Activated T-helper 17 cell treated with anti-CD3 and anti-CD28 coated beads, Interleukin-2, amount 50 U/mL, for 72 hours (primary cell): ENCODE results near the gene GRK7. TPM values are rescaled to one million over a fixed set of nuclear protein-coding genes. Genes with fewer than 3 reads are reported as not detected.
"Not testable (repeated sequence)": the region's sequence is repeated elsewhere in the genome, so short reads cannot be mapped to it uniquely, and the experiment has no call there.

ENCODE experiments used
- ATAC-seq: fragments of 150-1000 bp; cut with Tn5 transposase; replicated peaks from 2 replicates; pipeline ENCODE4 v1.10.0; 2021; ENCODE audit warnings: mild to moderate bottlenecking, moderate library complexity
- H3K27ac Mint-ChIP-seq: one replicate; pipeline ENCODE4 v1.8.0; 2022; ENCODE audit warnings: mixed read lengths
- H3K27me3 Mint-ChIP-seq: one replicate; pipeline ENCODE4 v1.8.0; 2022; ENCODE audit warnings: mixed read lengths
- H3K36me3 Mint-ChIP-seq: one replicate; pipeline ENCODE4 v1.8.0; 2022; ENCODE audit warnings: low read depth, mild to moderate bottlenecking, mixed read lengths
- H3K4me1 Mint-ChIP-seq: one replicate; pipeline ENCODE4 v1.8.0; 2022; ENCODE audit warnings: mixed read lengths
- H3K4me3 Mint-ChIP-seq: one replicate; pipeline ENCODE4 v1.8.0; 2022; ENCODE audit warnings: mild to moderate bottlenecking, mixed read lengths
- H3K9me3 Mint-ChIP-seq: one replicate; pipeline ENCODE4 v1.8.0; 2022; ENCODE audit warnings: mixed read lengths
- total RNA-seq, 2 donors: library from RNA; stranded (reverse); gene quantifications; one replicate each; pipeline ENCODE4 v1.2.3, GENCODE V29; 2022

Gene GRK7
- total RNA-seq, 2 donors from 2014 or later = 0.09 TPM; not detected in 1

DNA sequence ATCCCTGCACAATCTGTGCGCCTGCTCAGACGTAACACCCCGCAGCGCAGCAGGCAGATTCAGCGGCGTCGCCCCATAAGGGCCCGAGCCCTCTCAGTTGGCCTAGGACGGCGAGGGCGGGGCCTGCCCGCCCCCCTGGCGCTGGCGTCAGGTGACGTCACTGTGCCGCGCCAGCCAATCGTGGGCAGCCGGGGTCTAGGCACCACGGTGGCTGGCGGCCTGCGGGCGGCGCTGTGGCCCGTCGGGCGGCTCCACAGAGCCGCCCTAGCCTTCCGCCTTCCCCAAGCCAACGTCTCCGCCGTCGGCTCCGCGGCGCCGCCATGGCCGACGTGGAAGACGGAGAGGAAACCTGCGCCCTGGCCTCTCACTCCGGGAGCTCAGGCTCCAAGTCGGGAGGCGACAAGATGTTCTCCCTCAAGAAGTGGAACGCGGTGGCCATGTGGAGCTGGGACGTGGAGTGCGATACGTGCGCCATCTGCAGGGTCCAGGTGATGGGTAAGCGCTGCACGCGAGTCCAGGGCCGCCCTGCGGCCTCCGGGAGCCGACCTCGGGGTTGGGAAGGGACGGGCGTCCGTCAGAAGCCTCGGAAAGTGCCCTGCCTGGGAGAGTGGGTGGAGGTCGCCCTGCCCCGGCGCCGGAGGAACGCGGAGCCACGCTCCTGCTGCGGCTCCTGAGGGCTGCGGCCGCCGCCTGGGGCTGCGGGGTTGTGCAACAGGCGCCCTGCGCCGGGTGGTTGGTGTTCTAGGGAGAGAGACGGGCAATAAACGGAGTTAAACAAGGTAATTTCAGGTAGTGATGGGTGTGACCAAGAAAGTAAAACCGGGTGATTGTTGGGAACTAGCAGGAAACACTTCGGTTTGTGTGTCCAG is 25.0 kb upstream of the GRK7 start, which contains the start of gene RNF7:
RNF7 (plus strand) TSS at position 277 of the 869 bp plus-strand sequence; CDS start at position 321, 44 bp downstream.
- no peaks in the 10 kb centered on the region for H3K9me3 Mint-ChIP-seq
- peak within 1 kb of the TSS; percentile 98 for H3K27ac Mint-ChIP-seq
- ATAC-seq = peak; percentile 93
- no peaks in the 10 kb centered on the region for H3K27me3 Mint-ChIP-seq
- peaks cover 54% of the 10 kb centered on the region for H3K36me3 Mint-ChIP-seq
- peaks cover 14% of the 10 kb centered on the region for H3K4me1 Mint-ChIP-seq
- peak within 1 kb of the TSS; percentile 94 for H3K4me3 Mint-ChIP-seq

DNA sequence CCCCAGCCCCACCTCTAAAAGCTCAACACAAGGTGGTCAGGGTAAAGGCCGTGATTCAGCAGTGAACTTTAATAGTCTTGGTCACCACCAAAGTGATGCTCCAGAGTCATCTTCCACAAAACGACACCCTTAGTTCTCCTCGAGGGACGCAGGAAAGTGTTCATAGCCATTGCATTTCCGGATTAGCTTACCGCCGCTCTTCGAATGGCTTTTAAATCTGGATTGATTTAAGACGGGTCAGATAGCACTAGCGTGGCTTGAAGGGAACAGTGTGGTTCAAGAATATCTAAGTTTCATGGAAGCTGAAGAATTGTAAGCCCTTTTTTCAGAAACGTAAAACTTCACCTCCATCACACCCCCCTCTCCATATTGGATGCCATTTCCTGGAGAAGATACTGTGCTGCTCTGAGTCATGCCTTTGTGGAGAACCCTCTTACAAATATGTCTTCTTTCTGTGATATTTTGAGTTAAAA is 24.3 kb upstream of the GRK7 start:
- Mint-ChIP-seq H3K9me3 (no peaks in the 10 kb centered on the region), H3K36me3 (peaks cover 60% of the 10 kb centered on the region), H3K4me3 (peak overlapping the region; percentile 94), H3K27me3 (no peaks in the 10 kb centered on the region), H3K27ac (peak overlapping the region; percentile 98), H3K4me1 (peaks cover 14% of the 10 kb centered on the region)
- ATAC-seq = peak; percentile 25

DNA sequence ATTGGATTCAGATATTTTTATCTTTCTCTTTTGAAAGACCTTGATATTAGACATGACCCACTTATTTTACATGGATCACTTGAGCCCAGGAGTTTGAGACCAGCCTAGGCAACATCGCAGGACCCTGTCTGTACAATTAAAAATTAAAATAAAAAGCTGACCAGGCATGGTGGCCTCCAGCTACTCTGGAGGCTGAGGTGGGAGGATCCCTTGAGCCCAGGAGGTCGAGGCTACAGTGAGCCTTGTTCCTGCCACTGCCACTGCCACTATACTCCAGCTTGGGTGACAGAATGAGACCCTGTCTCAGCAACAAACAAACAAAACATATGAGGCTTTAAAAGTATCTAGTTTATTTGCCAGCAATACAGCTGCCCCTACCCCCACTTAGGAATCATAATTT is 23.5 kb upstream of the GRK7 start:
- H3K9me3 Mint-ChIP-seq = no peaks in the 10 kb centered on the region
- H3K36me3 Mint-ChIP-seq = peaks cover 68% of the 10 kb centered on the region
- no peak for ATAC-seq

DNA sequence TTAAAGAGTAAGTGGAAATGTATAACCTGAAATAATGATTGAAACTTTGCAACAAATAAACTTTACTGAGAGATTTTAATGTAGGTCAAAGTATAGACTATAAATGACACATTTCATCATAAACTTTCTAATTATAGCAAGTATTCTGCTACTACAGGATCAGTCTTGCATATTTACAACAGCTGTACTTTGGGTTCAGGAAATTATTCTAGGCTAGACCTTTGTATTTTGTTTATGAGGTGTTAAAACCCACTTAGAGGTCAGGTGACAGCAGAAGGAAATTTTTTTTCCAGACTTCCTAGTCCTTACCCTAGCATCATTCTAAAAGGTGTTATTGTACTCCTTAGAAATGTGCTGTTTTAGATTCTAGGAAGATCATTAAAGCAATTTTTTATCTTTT is 22.9 kb upstream of the GRK7 start:
- Mint-ChIP-seq H3K4me3 (peak overlapping the region; percentile 94), H3K4me1 (peaks cover 19% of the 10 kb centered on the region), H3K36me3 (peaks cover 74% of the 10 kb centered on the region), H3K27ac (peak overlapping the region; percentile 69), H3K27me3 (no peaks in the 10 kb centered on the region), H3K9me3 (no peaks in the 10 kb centered on the region)
- no peak for ATAC-seq

More for the DNA sequence above, 23.5 kb upstream of the GRK7 start:
- H3K27ac Mint-ChIP-seq = peak overlapping the region; percentile 98
- H3K4me3 Mint-ChIP-seq = peak overlapping the region; percentile 94
- no peaks in the 10 kb centered on the region for H3K27me3 Mint-ChIP-seq
- H3K4me1 Mint-ChIP-seq = peaks cover 19% of the 10 kb centered on the region

DNA sequence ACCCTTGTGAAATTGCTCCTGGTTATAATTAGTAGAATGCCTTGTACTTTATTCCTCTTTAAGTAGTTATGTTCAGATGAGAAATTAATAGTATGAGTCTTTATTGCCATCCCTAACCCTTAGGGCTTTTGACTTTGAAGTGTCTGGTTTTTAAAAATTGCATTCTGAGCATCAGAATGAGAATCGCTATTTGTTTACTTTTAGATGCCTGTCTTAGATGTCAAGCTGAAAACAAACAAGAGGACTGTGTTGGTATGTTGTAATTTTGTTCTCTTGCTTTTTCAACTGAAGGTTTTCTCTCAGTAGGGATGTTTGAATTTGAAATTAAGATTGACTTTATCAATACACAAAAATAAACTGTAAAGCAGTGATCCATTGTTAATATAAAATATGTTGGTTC is 19.9 kb upstream of the GRK7 start:
- Mint-ChIP-seq H3K27me3 (no peaks in the 10 kb centered on the region), H3K4me1 (peaks cover 14% of the 10 kb centered on the region)
- no peak for ATAC-seq

DNA sequence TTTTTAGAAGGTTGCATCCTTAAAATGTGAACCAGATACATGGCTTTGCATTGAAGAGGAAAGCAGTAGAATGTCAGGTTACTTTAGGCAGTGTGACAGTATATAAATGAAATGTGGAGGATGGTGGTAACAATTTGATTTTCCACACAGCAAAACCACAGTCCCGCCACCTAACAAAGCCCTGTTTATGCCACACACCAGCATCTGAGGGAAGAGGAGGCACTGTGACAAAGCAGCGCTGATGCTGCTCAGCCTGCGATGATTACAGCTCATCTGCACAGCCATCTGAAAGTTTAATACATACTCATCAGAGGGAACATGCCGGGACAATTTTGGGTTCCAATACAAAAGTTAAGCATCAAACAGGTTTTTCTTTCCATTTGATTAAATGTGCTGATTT is 16.2 kb upstream of the GRK7 start:
- Mint-ChIP-seq H3K27ac (no peak overlapping the region), H3K9me3 (no peaks in the 10 kb centered on the region), H3K27me3 (no peaks in the 10 kb centered on the region), H3K4me1 (peaks cover 5% of the 10 kb centered on the region), H3K4me3 (no peak overlapping the region), H3K36me3 (peaks cover 88% of the 10 kb centered on the region)
- ATAC-seq = no peak

More for the DNA sequence above, 19.9 kb upstream of the GRK7 start:
- Mint-ChIP-seq H3K9me3 (no peaks in the 10 kb centered on the region), H3K27ac (no peak overlapping the region), H3K4me3 (no peak overlapping the region), H3K36me3 (peaks cover 98% of the 10 kb centered on the region)

DNA sequence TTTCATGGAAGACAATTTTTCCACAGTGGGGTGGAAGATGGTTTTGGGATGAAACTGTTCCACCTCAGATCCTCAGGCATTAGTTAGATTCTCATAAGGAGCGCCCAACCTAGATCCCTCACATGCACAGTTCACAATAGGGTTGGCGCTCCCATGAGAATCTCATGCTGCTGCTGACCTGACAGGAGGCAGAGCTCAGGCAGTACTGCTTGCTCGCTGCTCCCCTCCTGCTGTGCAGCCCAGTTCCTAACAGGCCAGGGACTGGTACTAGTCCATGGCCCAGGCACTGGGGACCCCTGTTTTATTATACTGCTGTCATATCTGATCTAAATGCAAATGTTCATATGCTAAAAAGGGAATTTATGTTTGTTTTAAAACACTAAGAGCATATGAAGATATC is 9.8 kb upstream of the GRK7 start:
- no peak overlapping the region for H3K27ac Mint-ChIP-seq
- no peaks in the 10 kb centered on the region for H3K9me3 Mint-ChIP-seq
- H3K4me1 Mint-ChIP-seq = no peaks in the 10 kb centered on the region
- H3K27me3 Mint-ChIP-seq = no peaks in the 10 kb centered on the region
- H3K36me3 Mint-ChIP-seq = peaks cover 24% of the 10 kb centered on the region
- H3K4me3 Mint-ChIP-seq = no peak overlapping the region
- no peak for ATAC-seq

DNA sequence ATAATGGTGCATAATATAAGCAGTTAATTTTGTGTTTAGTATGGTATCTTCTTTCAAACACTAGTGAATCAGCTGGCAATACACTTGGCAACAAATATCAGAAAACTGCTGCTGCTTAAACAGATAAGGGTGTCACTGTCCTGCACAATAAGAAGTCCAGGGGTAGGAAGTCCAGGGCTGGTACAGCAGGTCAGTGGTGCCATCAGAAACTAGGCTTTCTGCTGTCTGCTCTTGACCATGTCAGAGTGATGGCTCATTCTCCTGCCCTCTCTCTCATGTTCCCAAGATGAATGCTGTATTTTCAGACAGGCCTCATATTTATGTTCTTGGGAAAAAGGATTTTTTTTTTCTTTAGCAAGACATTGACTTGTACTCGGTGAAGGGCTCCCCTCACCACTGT is 9.2 kb upstream of the GRK7 start:
- ATAC-seq = no peak

DNA sequence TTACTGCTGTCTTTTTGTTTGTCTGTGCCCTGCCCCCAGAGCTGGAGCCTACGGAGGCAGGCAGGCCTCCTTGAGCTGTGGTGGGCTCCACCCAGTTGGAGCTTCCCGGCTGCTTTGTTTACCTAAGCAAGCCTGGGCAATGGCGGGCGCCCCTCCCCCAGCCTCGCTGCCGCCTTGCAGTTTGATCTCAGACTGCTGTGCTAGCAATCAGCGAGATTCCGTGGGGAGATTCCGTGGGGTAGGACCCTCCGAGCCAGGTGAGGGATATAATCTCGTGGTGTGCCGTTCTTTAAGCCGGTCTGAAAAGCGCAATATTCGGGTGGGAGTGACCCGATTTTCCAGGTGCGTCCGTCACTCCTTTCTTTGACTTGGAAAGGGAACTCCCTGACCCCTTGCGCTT is 656 bp upstream of the GRK7 start:
- H3K36me3 Mint-ChIP-seq, H3K4me3 Mint-ChIP-seq, H3K4me1 Mint-ChIP-seq, ATAC-seq, H3K27me3 Mint-ChIP-seq, H3K27ac Mint-ChIP-seq, H3K9me3 Mint-ChIP-seq: not testable (repeated sequence)

More for the DNA sequence above, 9.2 kb upstream of the GRK7 start:
- no peaks in the 10 kb centered on the region for H3K4me1 Mint-ChIP-seq
- no peaks in the 10 kb centered on the region for H3K27me3 Mint-ChIP-seq
- no peak overlapping the region for H3K4me3 Mint-ChIP-seq
- H3K27ac Mint-ChIP-seq = no peak overlapping the region
- no peaks in the 10 kb centered on the region for H3K9me3 Mint-ChIP-seq
- H3K36me3 Mint-ChIP-seq = peaks cover 18% of the 10 kb centered on the region

DNA sequence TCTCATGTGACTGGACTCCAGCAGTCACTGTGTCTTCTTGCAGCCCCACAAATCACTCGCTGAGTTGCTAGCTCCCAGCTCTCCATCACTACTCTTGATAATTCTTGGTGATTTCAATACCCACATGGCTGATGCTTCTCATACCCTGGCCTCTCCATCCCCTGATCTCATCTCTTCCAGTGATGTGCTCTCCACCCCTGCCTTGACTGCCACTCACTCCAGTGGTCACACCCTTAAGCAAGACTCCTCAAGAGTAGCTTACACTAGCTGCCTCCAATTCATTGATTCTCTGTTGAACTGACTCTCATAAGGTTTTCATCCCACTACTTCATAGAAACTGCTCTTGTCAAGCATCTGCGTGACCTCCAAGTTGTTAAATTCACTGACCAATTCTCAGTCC is 837 bp downstream of the GRK7 start:
- H3K4me1 Mint-ChIP-seq = peaks cover 6% of the 10 kb centered on the region
- H3K4me3 Mint-ChIP-seq = no peak overlapping the region
- H3K9me3 Mint-ChIP-seq = no peaks in the 10 kb centered on the region
- ATAC-seq = no peak
- no peaks in the 10 kb centered on the region for H3K27me3 Mint-ChIP-seq
- H3K27ac Mint-ChIP-seq = no peak overlapping the region
- H3K36me3 Mint-ChIP-seq = no peaks in the 10 kb centered on the region

DNA sequence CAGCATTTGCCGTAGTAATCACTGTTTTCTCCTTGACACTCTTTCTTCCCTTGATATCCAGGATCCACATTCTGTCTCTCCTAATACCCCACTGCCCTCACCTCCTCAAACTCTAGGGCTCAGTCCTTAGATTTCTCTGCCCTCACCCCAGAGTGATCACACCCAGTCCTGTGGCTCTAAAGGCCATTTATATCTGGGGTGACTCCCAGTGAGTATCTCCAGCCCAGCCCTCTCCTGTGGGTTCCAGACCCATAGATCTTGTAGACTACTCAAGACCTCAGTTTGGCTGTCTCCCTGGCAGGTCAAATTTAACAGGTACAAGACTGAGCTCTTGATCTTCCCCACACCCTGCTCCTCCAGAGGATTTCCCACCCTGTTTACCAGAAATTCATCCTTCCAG is 1.3 kb downstream of the GRK7 start:
- no peaks in the 10 kb centered on the region for H3K36me3 Mint-ChIP-seq
- H3K4me3 Mint-ChIP-seq = no peak overlapping the region
- no peak for ATAC-seq
- no peaks in the 10 kb centered on the region for H3K9me3 Mint-ChIP-seq
- H3K27me3 Mint-ChIP-seq = no peaks in the 10 kb centered on the region
- H3K27ac Mint-ChIP-seq = no peak overlapping the region
- peaks cover 9% of the 10 kb centered on the region for H3K4me1 Mint-ChIP-seq

DNA sequence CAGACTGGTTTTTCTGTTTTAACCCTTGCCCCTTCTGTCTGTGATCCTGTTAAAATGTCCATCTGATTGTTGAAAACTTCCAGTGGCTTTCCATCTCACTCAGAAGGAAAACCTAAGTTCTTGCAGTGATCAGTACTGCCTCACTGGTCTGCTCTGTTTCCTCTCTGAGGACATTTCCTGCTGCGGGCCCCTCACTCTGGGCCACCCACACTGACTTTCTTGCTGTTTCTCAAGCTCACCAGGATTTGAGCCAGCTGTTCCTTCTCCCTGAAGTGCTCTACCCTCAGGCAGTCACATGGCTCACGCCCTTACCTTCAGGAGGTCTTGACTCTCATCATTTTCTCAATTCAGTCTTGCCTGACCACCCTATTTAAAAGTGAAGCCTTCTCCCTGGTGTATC is 1.8 kb downstream of the GRK7 start:
- ATAC-seq = no peak
- Mint-ChIP-seq H3K4me3 (no peak overlapping the region), H3K9me3 (no peaks in the 10 kb centered on the region), H3K36me3 (no peaks in the 10 kb centered on the region), H3K27me3 (no peaks in the 10 kb centered on the region), H3K27ac (no peak overlapping the region), H3K4me1 (peaks cover 9% of the 10 kb centered on the region)

DNA sequence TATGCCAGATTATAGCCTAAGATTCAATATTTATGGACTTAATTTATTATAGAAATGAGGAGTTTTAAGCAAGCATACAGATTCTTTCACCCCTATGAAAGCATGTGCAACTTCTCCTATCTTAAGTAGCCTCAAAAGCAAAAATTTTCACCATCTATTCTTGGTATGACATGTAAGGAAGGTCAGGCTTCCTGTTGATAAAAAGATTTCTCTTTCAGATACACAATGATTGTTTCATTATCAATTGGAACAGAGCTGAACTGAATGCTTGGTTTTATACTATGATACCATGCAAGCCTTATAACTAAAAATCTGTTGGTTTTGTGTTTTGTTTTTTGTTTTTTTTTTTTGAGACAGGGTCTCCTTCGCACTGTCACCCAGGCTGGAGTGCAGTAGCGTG is 3.9 kb downstream of the GRK7 start:
- H3K4me1 Mint-ChIP-seq = peaks cover 9% of the 10 kb centered on the region
- no peaks in the 10 kb centered on the region for H3K36me3 Mint-ChIP-seq
- H3K27me3 Mint-ChIP-seq = no peaks in the 10 kb centered on the region
- ATAC-seq = peak; percentile 35
- no peaks in the 10 kb centered on the region for H3K9me3 Mint-ChIP-seq
- H3K4me3 Mint-ChIP-seq = no peak overlapping the region
- H3K27ac Mint-ChIP-seq = no peak overlapping the region

DNA sequence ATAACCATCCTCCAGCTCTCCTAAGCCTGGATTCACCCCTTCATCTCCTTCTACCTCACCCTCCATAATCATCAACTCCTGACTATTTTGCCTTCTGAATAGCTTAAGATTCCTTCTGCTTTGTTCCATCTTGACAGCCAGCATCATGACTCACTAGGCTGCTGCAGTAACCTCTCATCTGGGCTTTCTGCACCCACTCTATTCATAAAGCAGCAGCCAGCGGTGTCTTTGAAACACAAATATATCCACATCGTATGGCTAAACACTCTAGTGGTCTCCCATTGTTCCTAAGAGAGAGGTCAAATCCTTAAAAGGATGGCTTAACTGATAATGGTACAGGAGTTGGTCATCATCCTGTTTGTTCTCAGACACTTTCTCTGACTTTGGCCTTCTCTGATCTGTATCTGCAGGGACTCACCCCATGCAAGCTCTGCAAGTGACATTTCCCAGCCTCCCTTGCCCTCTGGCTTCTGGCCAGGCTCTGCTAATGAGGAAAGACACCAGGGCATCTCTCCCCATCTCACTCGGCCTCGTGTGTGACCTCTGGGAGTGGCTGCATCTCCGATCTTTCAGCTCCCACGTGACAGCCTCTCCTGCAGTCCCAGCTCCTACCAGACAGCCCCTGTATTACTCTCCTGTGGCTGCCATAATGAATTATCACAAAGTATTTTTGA is 6.2 kb downstream of the GRK7 start:
- no peaks in the 10 kb centered on the region for H3K36me3 Mint-ChIP-seq
- no peak for ATAC-seq
- H3K27ac Mint-ChIP-seq = peak overlapping the region; percentile 7
- no peak overlapping the region for H3K4me3 Mint-ChIP-seq
- H3K27me3 Mint-ChIP-seq = no peaks in the 10 kb centered on the region
- peaks cover 9% of the 10 kb centered on the region for H3K4me1 Mint-ChIP-seq
- no peaks in the 10 kb centered on the region for H3K9me3 Mint-ChIP-seq

DNA sequence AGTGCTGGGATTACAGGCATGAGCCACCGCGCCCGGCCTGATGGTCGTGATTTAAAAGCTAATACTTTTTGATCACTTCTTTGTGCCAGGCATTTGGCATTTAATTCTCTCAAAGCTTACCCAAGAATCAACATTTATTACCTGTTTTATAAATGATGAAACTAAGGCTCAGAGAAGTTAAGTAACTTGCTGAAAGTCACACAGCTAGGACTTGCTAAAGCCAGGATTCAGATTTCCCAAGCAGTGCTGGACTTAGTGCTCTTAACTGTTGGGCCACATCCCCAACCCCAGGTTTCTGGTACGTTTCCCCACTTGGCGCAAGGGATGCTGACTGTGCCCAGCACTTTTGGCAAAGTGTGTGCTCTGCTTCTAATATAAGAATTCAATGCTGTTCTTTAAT is 10.5 kb downstream of the GRK7 start:
- Mint-ChIP-seq H3K4me3 (no peak overlapping the region), H3K9me3 (no peaks in the 10 kb centered on the region), H3K4me1 (peaks cover 6% of the 10 kb centered on the region), H3K36me3 (no peaks in the 10 kb centered on the region), H3K27ac (no peak overlapping the region), H3K27me3 (no peaks in the 10 kb centered on the region)
- no peak for ATAC-seq
